ENCODE results near the gene EPB41. TPM values are rescaled to one million over a fixed set of nuclear protein-coding genes. Genes with fewer than 3 reads are reported as not detected.

The EPB41 gene
- total and polyA plus RNA-seq, 9 of the 15 experiments (the other 6 are each of a cell fraction or from before 2014, with no cell fraction given), result 3.7 to 213 (median 141) TPM

GRCh38 chr1:29152046-29152805 is 237.9 kb downstream of the EPB41 start:
- 91% methylated on average over 8 of the region's 8 CpGs for WGBS (ENCODE audit: insufficient coverage, low coverage, missing lambda C conversion rate)
- Histone ChIP-seq H3K4me1 (replicated peaks in 1 of 2; ENCODE audit: control insufficient read depth in 2 of 2, insufficient read depth in 2 of 2, low read length in 2 of 2) (peaks cover 17 to 20% of the 10 kb centered on the region in 2 experiments), H3K4me2 (ENCODE audit: insufficient read depth, low read length) (no peak overlapping the region), H3K9ac (ENCODE audit: insufficient read depth in 1 of 2, low read depth in 2 of 2, low read length in 2 of 2) (no peak overlapping the region), H3K9me1 (ENCODE audit: control insufficient read depth, insufficient read depth, low read length) (no peaks in the 10 kb centered on the region), H2AFZ (ENCODE audit: low read depth, low read length) (no peak overlapping the region), H3K4me3 (no peak overlapping the region), H4K20me1 (replicated peaks; ENCODE audit: control insufficient read depth, insufficient read depth, low read length) (no peaks in the 10 kb centered on the region), H3K27ac (ENCODE audit: extremely low read depth, low read depth, low read length) (no peak overlapping the region), H3K27me3 (ENCODE audit: control insufficient read depth in 2 of 2, insufficient read depth in 2 of 2, low read length in 2 of 2) (no peaks in the 10 kb centered on the region), H3K9me3 (replicated peaks; ENCODE audit: control insufficient read depth, insufficient read depth, low read depth, low read length) (no peaks in the 10 kb centered on the region), H3K36me3 (ENCODE audit: control insufficient read depth, insufficient read depth, low read length) (peaks cover 93% of the 10 kb centered on the region), H3K79me2 (ENCODE audit: control insufficient read depth, insufficient read depth, low read length) (peaks cover 53% of the 10 kb centered on the region)
- in situ Hi-C loops (cut with MboI) (no loop called here), intact Hi-C loops (cut with micrococcal nuclease) (no loop called here)
- FAIRE-seq (no peak), DNase-seq (ENCODE audit: extremely low read depth in 1 of 4, low spot score in 3 of 4) (no peak), ATAC-seq (no peak)
- no TSS peak for BruUV-seq (replicated peaks)
- TF ChIP-seq EGR1 (conservative IDR thresholded peaks at IDR 0.05), result no peak
- no peak for TF ChIP-seq CEBPG (CRISPR knock-in tag; IDR thresholded peaks at IDR 0.05)
- TF ChIP-seq CEBPG (tag; conservative IDR thresholded peaks at IDR 0.05 in 1 of 2, IDR thresholded peaks at IDR 0.05 in 1 of 2), result peak in 1 of 2 experiments; percentile 46; a peak in 1 of 4 replicates
- TF ChIP-seq CEBPB (tag; IDR thresholded peaks at IDR 0.05), result 0 out of 2 replicates have a peak, but pooled peaks have one; percentile 30
- TF ChIP-seq ZNF282 (CRISPR knock-in tag; IDR thresholded peaks at IDR 0.05), result 0 out of 2 replicates have a peak, but pooled peaks have one; percentile 35
- no peak for TF ChIP-seq ZNF140 (CRISPR knock-in tag; IDR thresholded peaks at IDR 0.05)
- TF ChIP-seq NFE2 (IDR thresholded peaks at IDR 0.05; ENCODE audit: low read depth), result no peak
- ChIA-PET CTCF (ENCODE audit: low intra/inter-chr PET ratio) (no interaction called here), POLR2A (interaction anchor here (1.2 to 1.5 kb wide), 3 partner anchors 9 to 22 kb away, joined by 3 to 6 read pairs (median 3); no protein-coding TSS in a partner anchor)
